BJ (cell line): ENCODE measurements around the gene SRPK3. TPM values are rescaled to one million over a fixed set of nuclear protein-coding genes. Genes with fewer than 3 reads are reported as not detected.

Experiments
- CTCF ChIA-PET: fragments of 350-600 bp; formaldehyde crosslinking; extraction: SDS; loops from one replicate; lab custom pipeline; 2021; ENCODE audit warnings: antibody characterized with exemption, inconsistent platforms; lab: Yijun Ruan, JAX
- POLR2A ChIA-PET: fragments of 300-600 bp; sonication (Branson Sonifier 250); formaldehyde crosslinking; extraction: SDS; loops from one replicate; lab custom pipeline; 2021; ENCODE audit warnings: antibody characterized with exemption; lab: Charles Lee
- DNase-seq: peaks from one replicate; pipeline ENCODE4 v3.0.0-alpha.2; 2011; ENCODE audit warnings: low read depth
- H3K27me3 ChIP-seq: 2 replicates; pipeline ENCODE4 v1.6.0; 2011; ENCODE audit warnings: low read length; ENCODE audit not compliant: control insufficient read depth, insufficient read depth
- H3K36me3 ChIP-seq: 2 replicates; pipeline ENCODE4 v1.5.1; 2011; ENCODE audit warnings: low read length; ENCODE audit not compliant: control insufficient read depth, insufficient read depth
- H3K4me3 ChIP-seq: 2 replicates; pipeline ENCODE4 v1.5.1; 2011; ENCODE audit warnings: low read depth, mild to moderate bottlenecking, control low read depth, low read length
- polyA plus RNA-seq: library from polyadenylated mRNA; depleted of rRNA; stranded (reverse); fragments of >200 nt; gene quantifications from 2 replicates; pipeline ENCODE4 v1.2.3, GENCODE V29; 2011
- TF ChIP-seq, protein P1 (sequence below): IDR thresholded peaks from 2 replicates; pipeline ENCODE4 v1.5.1; 2011; ENCODE audit warnings: low read depth, mild to moderate bottlenecking, control low read depth, inconsistent platforms, low read length, moderate library complexity; ENCODE audit not compliant: insufficient read depth

The SRPK3 gene
- polyA plus RNA-seq, 1 experiment = 1.1 TPM

DNA sequence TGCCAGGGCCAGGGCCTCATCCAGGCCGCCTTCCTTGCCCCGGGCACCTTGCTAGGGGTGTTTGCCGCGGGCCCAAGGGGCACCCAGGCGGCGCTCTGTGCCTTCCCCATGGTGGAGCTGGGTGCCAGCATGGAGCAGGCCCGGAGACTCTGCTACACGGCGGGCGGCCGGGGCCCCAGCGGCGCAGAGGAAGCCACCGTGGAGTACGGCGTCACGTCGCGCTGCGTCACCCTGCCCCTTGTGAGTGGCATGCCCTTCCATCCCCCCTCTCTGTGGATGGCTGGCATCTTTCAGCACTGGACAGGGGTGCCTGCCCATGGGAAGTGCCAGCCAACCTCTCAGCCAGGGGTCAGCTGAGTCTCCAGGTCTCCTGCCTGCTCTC is 13.2 kb upstream of the SRPK3 start:
- no peaks in the 10 kb centered on the region for H3K27me3 ChIP-seq
- H3K36me3 ChIP-seq = no peaks in the 10 kb centered on the region; the same call in 1 of the 2 replicates
- TF ChIP-seq, protein P1, sequence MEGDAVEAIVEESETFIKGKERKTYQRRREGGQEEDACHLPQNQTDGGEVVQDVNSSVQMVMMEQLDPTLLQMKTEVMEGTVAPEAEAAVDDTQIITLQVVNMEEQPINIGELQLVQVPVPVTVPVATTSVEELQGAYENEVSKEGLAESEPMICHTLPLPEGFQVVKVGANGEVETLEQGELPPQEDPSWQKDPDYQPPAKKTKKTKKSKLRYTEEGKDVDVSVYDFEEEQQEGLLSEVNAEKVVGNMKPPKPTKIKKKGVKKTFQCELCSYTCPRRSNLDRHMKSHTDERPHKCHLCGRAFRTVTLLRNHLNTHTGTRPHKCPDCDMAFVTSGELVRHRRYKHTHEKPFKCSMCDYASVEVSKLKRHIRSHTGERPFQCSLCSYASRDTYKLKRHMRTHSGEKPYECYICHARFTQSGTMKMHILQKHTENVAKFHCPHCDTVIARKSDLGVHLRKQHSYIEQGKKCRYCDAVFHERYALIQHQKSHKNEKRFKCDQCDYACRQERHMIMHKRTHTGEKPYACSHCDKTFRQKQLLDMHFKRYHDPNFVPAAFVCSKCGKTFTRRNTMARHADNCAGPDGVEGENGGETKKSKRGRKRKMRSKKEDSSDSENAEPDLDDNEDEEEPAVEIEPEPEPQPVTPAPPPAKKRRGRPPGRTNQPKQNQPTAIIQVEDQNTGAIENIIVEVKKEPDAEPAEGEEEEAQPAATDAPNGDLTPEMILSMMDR = no peak
- POLR2A ChIA-PET = no interaction called here
- no peak overlapping the region for H3K4me3 ChIP-seq
- CTCF ChIA-PET = interaction anchor here (1.2 to 2.2 kb wide), 3 partner anchors 14 to 185 kb away, joined by 3 to 10 read pairs (median 3); no protein-coding TSS in a partner anchor
- no peak for DNase-seq

DNA sequence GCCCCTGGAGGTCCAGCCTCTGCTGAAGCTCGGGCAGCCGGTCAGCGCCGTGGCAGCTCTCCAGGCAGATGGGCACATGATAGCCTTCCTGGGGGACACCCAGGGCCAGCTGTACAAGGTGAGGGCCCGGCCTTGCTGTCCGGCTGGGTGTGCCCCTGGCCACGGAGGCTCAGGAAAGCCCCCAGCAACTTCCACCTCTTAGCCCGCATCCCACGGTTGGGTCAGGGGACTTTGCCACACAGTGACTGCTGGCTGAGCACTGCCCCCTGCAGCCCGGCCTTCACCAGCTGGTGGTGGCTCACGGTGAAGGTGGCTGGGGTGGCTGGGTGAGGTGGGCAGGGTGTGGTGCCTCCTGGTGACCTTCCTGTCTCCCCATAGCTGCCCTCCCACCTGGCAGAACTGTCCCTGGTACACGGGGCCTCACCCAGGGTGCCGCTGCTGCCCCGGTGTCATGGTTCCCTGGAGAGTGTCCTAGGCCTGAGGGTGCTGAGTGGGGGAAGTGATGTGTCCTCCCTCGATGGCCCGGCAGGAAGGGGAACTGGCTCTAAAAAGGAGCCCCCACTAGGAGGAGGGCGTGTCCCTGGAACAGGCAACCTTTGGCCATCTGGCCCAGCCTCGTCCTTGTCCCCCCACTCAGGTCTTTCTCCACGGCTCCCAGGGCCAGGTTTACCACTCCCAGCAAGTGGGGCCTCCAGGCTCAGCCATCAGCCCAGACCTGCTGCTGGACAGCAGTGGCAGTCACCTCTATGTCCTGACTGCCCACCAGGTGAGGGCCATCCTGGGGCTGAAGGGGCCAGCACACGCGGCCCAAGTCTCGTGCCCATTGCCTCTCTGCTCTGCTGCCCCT is 12.3 kb upstream of the SRPK3 start:
- CTCF ChIA-PET = interaction anchor here (1.2 kb wide), 1 partner anchor 13 kb away, joined by 3 read pairs; no protein-coding TSS in a partner anchor
- no peak for DNase-seq
- no peak overlapping the region for H3K4me3 ChIP-seq
- TF ChIP-seq, protein P1 = no peak
- no peaks in the 10 kb centered on the region for H3K27me3 ChIP-seq
- POLR2A ChIA-PET = no interaction called here
- H3K36me3 ChIP-seq = no peaks in the 10 kb centered on the region; the same call in 1 of the 2 replicates

DNA sequence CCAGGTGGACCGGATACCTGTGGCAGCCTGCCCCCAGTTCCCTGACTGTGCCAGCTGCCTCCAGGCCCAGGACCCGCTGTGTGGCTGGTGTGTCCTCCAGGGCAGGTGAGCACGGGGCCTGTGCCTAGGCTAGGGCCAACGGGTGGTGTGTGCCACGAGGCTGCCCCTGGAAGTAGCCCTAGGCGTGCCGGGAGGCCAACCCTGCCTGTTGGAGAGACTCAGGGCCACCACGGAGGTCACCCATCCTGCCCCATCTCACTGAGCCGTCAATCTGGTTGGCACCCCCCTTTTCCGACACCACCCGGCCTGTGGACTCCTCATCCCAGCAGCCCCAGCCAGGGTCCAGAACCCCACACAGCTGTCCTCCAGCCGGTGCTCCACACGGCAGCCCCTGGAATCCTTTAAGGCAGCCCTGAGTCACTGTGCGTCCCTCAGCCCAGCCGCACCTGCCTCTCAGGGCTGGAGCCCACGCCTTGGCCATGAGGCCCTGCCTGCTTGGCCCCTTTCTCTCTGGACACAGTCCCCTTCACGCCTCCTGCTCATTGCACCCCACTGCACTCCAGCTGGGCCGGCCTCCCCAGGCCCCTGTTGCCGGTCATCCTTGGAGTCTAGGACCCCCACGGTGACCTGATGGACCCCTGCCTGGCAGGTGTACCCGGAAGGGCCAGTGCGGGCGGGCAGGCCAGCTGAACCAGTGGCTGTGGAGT is 11.5 kb upstream of the SRPK3 start:
- ChIA-PET POLR2A (no interaction called here), CTCF (no interaction called here)
- Histone ChIP-seq H3K4me3 (no peak overlapping the region), H3K27me3 (no peaks in the 10 kb centered on the region), H3K36me3 (no peaks in the 10 kb centered on the region; the same call in 1 of the 2 replicates)
- DNase-seq = no peak
- TF ChIP-seq, protein P1 = no peak

DNA sequence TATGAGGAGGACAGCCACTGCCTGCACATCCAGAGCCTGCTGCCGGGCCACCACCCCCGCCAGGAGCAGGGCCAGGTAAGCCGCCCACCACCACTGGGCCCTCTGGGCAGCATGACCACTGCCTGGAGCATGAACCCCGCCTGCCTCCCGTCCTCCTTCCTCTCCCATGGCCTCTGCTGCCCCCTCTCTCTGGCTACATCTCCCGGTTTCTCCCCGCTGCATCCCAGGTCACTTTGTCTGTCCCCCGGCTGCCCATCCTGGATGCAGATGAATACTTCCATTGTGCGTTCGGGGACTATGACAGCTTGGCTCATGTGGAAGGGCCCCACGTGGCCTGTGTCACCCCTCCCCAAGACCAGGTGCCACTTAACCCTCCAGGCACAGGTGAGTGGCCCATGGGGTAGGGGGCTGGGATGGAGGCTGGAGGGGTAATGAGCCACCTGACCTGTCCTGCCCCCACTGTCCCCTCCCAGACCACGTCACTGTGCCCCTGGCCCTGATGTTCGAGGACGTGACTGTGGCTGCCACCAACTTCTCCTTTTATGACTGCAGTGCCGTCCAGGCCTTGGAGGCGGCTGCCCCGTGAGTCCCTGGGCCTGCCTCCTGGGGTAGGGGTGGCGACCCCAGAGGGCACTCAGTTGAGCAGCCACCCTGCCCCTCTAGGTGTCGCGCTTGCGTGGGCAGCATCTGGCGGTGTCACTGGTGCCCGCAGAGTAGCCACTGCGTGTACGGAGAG is 10.8 kb upstream of the SRPK3 start:
- CTCF ChIA-PET = no interaction called here
- Histone ChIP-seq H3K4me3 (no peak overlapping the region), H3K36me3 (no peaks in the 10 kb centered on the region; the same call in 1 of the 2 replicates), H3K27me3 (no peaks in the 10 kb centered on the region)
- DNase-seq = no peak
- TF ChIP-seq, protein P1 = no peak
- POLR2A ChIA-PET = no interaction called here
